Transverse colon (tissue), 4 donors: ENCODE measurements around the gene ANAPC5. TPM values are rescaled to one million over a fixed set of nuclear protein-coding genes. Genes with fewer than 3 reads are reported as not detected.

Experiments
- DNase-seq: peaks from one replicate; pipeline ENCODE4 v3.0.0-alpha.2; 2019
- H3K27ac ChIP-seq, 4 donors: fragments of 200-600 bp; sonication (generic); 2 replicates each; pipeline ENCODE4 v1.5.1; 2016 to 2018; ENCODE audit warnings: inconsistent platforms in 4 of 4
- H3K27me3 ChIP-seq: fragments of 200-600 bp; sonication (generic); 2 replicates; pipeline ENCODE4 v1.5.1; 2017; ENCODE audit warnings: inconsistent platforms
- H3K36me3 ChIP-seq, 4 donors: fragments of 200-600 bp; sonication (generic); 2 replicates each; pipeline ENCODE4 v1.5.1; 2017 to 2019; ENCODE audit warnings: inconsistent platforms in 4 of 4
- H3K4me1 ChIP-seq, 4 donors: fragments of 200-600 bp; sonication (generic); 2 replicates each; pipeline ENCODE4 v1.5.1; 2017 to 2020; ENCODE audit warnings: inconsistent platforms in 4 of 4
- H3K4me3 ChIP-seq, 4 donors: fragments of 200-600 bp; sonication (generic); 1 replicate in 1 of 4; 2 replicates in 3 of 4; pipeline versions ENCODE4 v1.5.1 to v1.6.1; 2017 to 2019; ENCODE audit warnings: inconsistent platforms in 4 of 4
- H3K9me3 ChIP-seq, 2 donors: fragments of 200-600 bp; sonication (generic); 2 replicates each; pipeline ENCODE4 v1.5.1; 2017 to 2019; ENCODE audit warnings: inconsistent platforms in 2 of 2
- CTCF ChIP-seq, 5 experiments: fragments of 200-600 bp in 3 of 5; fragments of 450-650 bp in 2 of 5; sonication (generic) in 3 of 5; IDR thresholded peaks; 1 replicate in 2 of 5; 2 replicates in 3 of 5; pipeline ENCODE4 v1.5.1; 2016 to 2017; ENCODE audit warnings: antibody characterized with exemption in 5 of 5, inconsistent platforms in 3 of 5, mild to moderate bottlenecking in 2 of 5, moderate library complexity in 1 of 5
- EP300 ChIP-seq: sonication (generic); formaldehyde crosslinking; IDR thresholded peaks from one replicate; pipeline ENCODE4 v1.6.1; 2017; ENCODE audit warnings: antibody characterized with exemption, low read depth
- POLR2A ChIP-seq: fragments of 450-650 bp; IDR thresholded peaks from one replicate; pipeline ENCODE4 v1.6.1; 2016; ENCODE audit warnings: antibody characterized with exemption, mild to moderate bottlenecking, moderate library complexity
- POLR2AphosphoS5 ChIP-seq, 3 donors: sonication (generic); formaldehyde crosslinking; IDR thresholded peaks; one replicate each; pipeline ENCODE4 v1.6.1; 2016; ENCODE audit warnings: antibody characterized with exemption in 3 of 3
- WGBS, 2 donors: methylation state at CpG; one replicate each; pipeline ENCODE4 v1.1.5; 2018; ENCODE audit warnings: low coverage in 1 of 2; 5-methylcytosine and 5-hydroxymethylcytosine counted together
- in situ Hi-C, 4 donors: fragments of 200-750 bp; cut with MboI; loops; one replicate each; pipeline versions ENCODE4 v1.15.0 to v1.15.1; 2017; ENCODE audit warnings: low sequenced_read_pairs in 3 of 4, low pct_ligation_motif_present in 1 of 4, low pct_unique_long_range_greater_than_20kb in 1 of 4
- intact Hi-C: fragments of 100-400 bp; cut with DNase I; formaldehyde crosslinking; loops from one replicate; pipeline ENCODE4 v1.15.1; 2023; ENCODE audit warnings: low total_unique reads
- total RNA-seq, 4 donors: library from RNA; depleted of rRNA; stranded (reverse); fragments of >200 nt; gene quantifications; one replicate each; pipeline ENCODE4 v1.1.0, GENCODE V29; 2016

Gene ANAPC5
- total RNA-seq, 4 donors from 2014 or later: 101 to 184 (median 129) TPM

- no peak overlapping the region for H3K27ac ChIP-seq
- TF ChIP-seq CTCF (IDR thresholded peaks at IDR 0.05) (no peak), POLR2AphosphoS5 (IDR thresholded peaks at IDR 0.05) (no peak), EP300 (no peak), POLR2A (no peak)
- no peaks in the 10 kb centered on the region for H3K27me3 ChIP-seq
- 91 to 96% methylated on average over 1 to 5 of the region's 5 CpGs for WGBS, 2 donors
- H3K36me3 ChIP-seq: no peaks in the 10 kb centered on the region
- no peaks in the 10 kb centered on the region for H3K9me3 ChIP-seq
- no peak for DNase-seq
- H3K4me3 ChIP-seq: no peak overlapping the region
- intact Hi-C loops (no loop called here), in situ Hi-C loops (no loop called here)
- peaks cover 8 to 31% (median 20%) of the 10 kb centered on the region in 4 donors for H3K4me1 ChIP-seq
These were observed 46.1 kb upstream of the ANAPC5 start for GRCh38 chr12:121398355-121398754.

- Histone ChIP-seq H3K27ac (no peak overlapping the region), H3K36me3 (no peaks in the 10 kb centered on the region), H3K9me3 (no peaks in the 10 kb centered on the region), H3K4me3 (no peak overlapping the region), H3K4me1 (peaks cover 8 to 28% (median 20%) of the 10 kb centered on the region in 4 donors), H3K27me3 (no peaks in the 10 kb centered on the region)
- TF ChIP-seq POLR2AphosphoS5 (IDR thresholded peaks at IDR 0.05) (no peak), EP300 (no peak), CTCF (IDR thresholded peaks at IDR 0.05) (no peak), POLR2A (no peak)
- no peak for DNase-seq
- WGBS, 2 donors: 96 to 97% methylated on average over 11 to 14 of the region's 14 CpGs
- in situ Hi-C loops (no loop called here), intact Hi-C loops (no loop called here)
These were observed 45.3 kb upstream of the ANAPC5 start for GRCh38 chr12:121397521-121397920.

- Histone ChIP-seq H3K4me1 (peaks cover 0 to 6% (median 0%) of the 10 kb centered on the region in 4 donors), H3K4me3 (no peak overlapping the region), H3K9me3 (no peaks in the 10 kb centered on the region), H3K27me3 (no peaks in the 10 kb centered on the region), H3K36me3 (no peaks in the 10 kb centered on the region), H3K27ac (peak overlapping the region in 3 of 4 donors; percentile 4 to 50 (median 27))
- intact Hi-C loops (no loop called here), in situ Hi-C loops (no loop called here)
- DNase-seq: no peak
- WGBS, 2 donors: 85 to 89% methylated on average over 3 of the region's 3 CpGs
- TF ChIP-seq CTCF (IDR thresholded peaks at IDR 0.05) (no peak), POLR2AphosphoS5 (IDR thresholded peaks at IDR 0.05) (no peak), POLR2A (no peak), EP300 (no peak)
These were observed 40.1 kb upstream of the ANAPC5 start for GRCh38 chr12:121392325-121392716.

- Histone ChIP-seq H3K36me3 (no peaks in the 10 kb centered on the region), H3K27me3 (no peaks in the 10 kb centered on the region), H3K4me1 (peaks cover 0 to 6% (median 0%) of the 10 kb centered on the region in 4 donors), H3K4me3 (peak overlapping the region in 1 of 4 donors; percentile 29), H3K27ac (peak overlapping the region; percentile 4 to 50 (median 19)), H3K9me3 (no peaks in the 10 kb centered on the region)
- DNase-seq: peak; percentile 38
- intact Hi-C loops (loop anchor here (1.0 kb wide), 1 partner anchor 21 kb away; no protein-coding TSS in a partner anchor), in situ Hi-C loops (no loop called here)
- 50 to 60% methylated on average over 2 to 10 of the region's 10 CpGs for WGBS, 2 donors
- TF ChIP-seq EP300: no peak
- no peak for TF ChIP-seq POLR2A
- no peak for TF ChIP-seq CTCF (IDR thresholded peaks at IDR 0.05)
These were observed 39.6 kb upstream of the ANAPC5 start for GRCh38 chr12:121391619-121392324.
